CD4-positive, alpha-beta T cell treated with Interleukin-4 for 4 hours (primary cell): ENCODE data around the gene JAK2.
"Not testable (repeated sequence)": the region's sequence is repeated elsewhere in the genome, so short reads cannot be mapped to it uniquely, and the experiment has no call there.

Experiments
- DNase-seq: peaks from one replicate; pipeline ENCODE4 v3.0.0-alpha.2; 2020

JAK2 gene

GRCh38 chr9:4984621-4985385, at the start of gene JAK2:
TSS of gene JAK2 (plus strand) at chr9:4985272. CDS start at chr9:5021988, 36,716 bp downstream.
- peak; percentile 80 for DNase-seq

GRCh38 chr9:4936277-4936676, 48.8 kb upstream of the JAK2 start:
- no peak for DNase-seq

GRCh38 chr9:4936823-4937222, 48.2 kb upstream of the JAK2 start:
- DNase-seq, result no peak

- no peak for DNase-seq
Measured at GRCh38 chr9:4937446-4937845, 47.6 kb upstream of the JAK2 start.

GRCh38 chr9:4938496-4938895, 46.6 kb upstream of the JAK2 start:
- no peak for DNase-seq

GRCh38 chr9:4939118-4939561, 45.9 kb upstream of the JAK2 start:
- DNase-seq, result peak; percentile 26

- DNase-seq, result not testable (repeated sequence)
Measured at GRCh38 chr9:4942042-4942691, 42.9 kb upstream of the JAK2 start.

- no peak for DNase-seq
Measured at GRCh38 chr9:4943346-4943745, 41.7 kb upstream of the JAK2 start.

GRCh38 chr9:4944431-4945211, 40.5 kb upstream of the JAK2 start:
- not testable (repeated sequence) for DNase-seq

GRCh38 chr9:4946937-4947336, 38.1 kb upstream of the JAK2 start:
- DNase-seq, result no peak

- no peak for DNase-seq
Measured at GRCh38 chr9:4955836-4956235, 29.2 kb upstream of the JAK2 start.

- DNase-seq, result no peak
Measured at GRCh38 chr9:4959031-4959430, 26.0 kb upstream of the JAK2 start.

- DNase-seq, result no peak
Measured at GRCh38 chr9:4962085-4962484, 23.0 kb upstream of the JAK2 start.

- DNase-seq, result no peak
Measured at GRCh38 chr9:4964540-4964939, 20.5 kb upstream of the JAK2 start.

GRCh38 chr9:4965174-4965821, 19.8 kb upstream of the JAK2 start:
- no peak for DNase-seq

GRCh38 chr9:4967523-4967922, 17.5 kb upstream of the JAK2 start:
- DNase-seq, result no peak

- no peak for DNase-seq
Measured at GRCh38 chr9:4969130-4969529, 15.9 kb upstream of the JAK2 start.

- peak; percentile 40 for DNase-seq
Measured at GRCh38 chr9:4970970-4971641, 14.0 kb upstream of the JAK2 start.

GRCh38 chr9:4973246-4973645, 11.8 kb upstream of the JAK2 start:
- no peak for DNase-seq

- DNase-seq, result no peak
Measured at GRCh38 chr9:4973902-4974301, 11.2 kb upstream of the JAK2 start.

- DNase-seq, result no peak
Measured at GRCh38 chr9:4979239-4979638, 5.8 kb upstream of the JAK2 start.

GRCh38 chr9:4980086-4980727, 4.9 kb upstream of the JAK2 start:
- DNase-seq, result no peak
